ENCODE results near the gene COLEC12.

COLEC12 gene

DNA sequence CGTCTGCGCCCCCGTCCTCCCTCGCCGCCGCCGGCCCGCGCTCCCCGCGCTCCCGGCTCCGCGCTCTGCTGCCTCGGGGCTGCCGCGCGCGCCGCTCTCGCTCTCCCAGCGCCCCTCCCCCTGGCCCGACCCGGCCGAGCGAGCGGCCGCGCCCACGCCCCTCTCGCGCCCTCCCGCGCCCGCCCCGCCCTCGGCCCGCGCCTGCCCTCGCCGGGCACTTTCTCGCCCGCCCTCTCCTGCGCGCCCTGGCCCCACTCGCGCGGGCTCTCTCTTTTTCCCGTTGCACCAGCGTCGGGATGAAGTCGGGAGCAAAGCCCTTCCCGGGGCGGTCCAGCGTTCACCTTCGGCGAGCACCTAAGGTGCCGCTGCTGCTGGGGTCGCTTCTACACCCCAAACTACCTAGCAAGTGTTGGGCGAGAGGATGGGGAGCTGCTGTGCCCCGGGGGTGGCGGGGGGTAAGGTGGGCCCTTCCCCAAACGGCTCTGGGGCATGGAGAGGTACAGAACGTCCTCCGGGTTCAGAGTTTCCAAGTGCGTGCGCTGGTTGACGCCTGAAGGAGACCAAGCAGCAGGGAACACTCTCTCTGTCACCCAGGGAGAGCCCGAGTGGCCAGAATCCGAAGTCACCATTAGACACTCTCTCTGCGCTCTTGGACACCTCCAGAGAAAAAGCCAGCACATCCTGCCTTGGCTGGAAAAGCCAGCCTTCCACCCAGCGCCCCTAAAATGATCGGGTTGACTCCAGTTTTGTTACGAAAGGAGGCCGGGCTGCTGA lies at the start of gene COLEC12:
Gene COLEC12 (minus strand): TSS at position 70 of the 774 bp plus-strand sequence. CDS start 187 bp downstream, outside the sequence.
- peak; percentile 51 for DNase-seq (ENCODE audit: low spot score)

DNA sequence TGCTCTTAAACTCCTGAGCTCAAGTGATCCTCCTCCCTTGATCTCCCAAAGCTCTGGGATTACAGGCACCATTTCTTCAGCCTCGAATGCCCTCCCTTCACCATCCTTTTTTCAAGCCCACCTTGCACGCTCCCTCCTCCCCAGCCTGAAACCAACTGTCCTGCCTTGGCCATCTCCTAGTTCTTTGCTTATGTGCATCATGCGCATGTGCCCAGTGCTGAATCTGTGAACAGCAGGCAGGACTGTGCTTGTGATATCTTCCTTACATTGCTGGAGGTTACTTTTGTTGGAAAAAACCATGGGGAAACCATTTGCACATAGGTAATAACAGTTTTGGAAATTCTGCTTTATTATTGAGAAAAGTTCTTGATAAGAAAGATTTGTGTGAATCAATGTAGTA lies 49.5 kb upstream of the COLEC12 start:
- DNase-seq (ENCODE audit: low spot score): no peak

DNA sequence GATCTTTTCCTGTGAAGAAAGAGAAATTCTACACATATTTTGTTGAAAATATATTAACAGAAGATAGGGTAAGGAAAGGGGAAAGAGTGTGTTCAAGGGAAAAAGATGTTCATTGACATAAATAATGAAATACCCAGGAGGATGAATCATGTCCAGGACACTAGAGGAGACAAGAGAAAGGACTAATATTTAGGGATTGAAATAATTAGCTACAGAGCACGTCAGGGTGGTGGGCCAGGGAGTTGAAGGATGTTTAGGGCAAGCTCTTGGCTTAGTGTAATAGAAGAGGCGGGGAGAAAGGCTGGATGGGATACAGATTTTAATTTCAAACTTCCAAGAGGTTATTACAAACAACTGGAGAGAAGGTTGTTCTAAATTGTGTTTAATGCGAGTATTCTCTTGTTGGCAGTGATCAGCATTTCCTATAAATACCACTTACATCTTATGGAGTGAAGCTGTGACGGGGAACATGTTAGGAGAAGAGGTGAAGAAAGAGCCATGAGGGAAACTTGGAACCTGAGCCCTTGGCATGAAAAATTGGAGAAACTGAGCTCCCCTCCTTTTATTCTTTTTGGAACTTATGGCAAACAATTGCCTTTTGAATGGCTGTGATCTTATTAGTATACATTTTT lies 43.1 kb upstream of the COLEC12 start:
- no peak for DNase-seq (ENCODE audit: low spot score)

DNA sequence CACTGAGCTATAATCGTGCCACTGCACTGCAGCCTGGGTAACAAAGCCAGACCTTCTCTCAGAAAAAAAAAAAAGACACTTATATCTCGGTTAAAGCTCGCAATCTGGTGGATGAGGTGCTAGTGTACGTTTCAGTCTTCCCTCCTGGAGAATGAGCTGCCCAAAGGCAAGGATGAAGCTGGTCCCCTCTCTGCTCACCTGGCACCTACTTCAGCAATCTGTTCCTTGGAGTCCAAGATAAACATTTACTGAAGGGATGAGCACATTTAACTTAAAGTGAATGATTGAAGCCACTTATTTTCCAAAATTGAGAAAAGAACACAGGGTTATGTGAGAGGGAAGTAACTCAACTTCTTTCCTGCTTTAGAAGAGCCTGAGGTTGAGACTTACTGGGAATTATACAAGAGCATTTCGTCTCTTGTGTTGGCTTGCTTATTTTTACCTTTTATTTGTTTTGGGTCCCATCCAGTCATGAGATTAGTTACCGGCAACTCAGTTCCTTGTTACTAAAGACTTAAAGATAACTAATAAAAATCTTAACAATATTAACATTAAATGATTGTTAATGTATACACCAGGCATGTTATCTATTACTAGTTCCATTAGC lies 33.6 kb upstream of the COLEC12 start:
- DNase-seq (ENCODE audit: low spot score): no peak

DNA sequence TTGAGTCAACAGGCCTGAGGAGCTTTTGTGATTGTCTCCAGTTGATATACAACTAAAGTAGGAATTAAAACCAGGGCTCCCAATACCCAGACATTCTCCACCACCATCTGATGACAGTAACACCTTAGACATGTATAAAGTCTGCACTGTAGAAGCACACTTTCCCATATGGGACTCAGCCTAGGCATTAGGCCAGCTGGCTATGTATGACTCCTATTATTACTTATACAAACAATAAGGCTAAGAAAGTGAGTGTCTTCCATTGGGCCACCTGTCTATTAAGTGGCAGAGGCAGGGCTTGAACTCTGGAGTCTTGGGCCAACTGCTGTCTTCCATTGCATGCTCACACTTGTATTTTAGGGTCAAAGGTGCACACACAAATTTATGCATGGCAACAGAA lies 32.1 kb upstream of the COLEC12 start:
- DNase-seq (ENCODE audit: low spot score): no peak

DNA sequence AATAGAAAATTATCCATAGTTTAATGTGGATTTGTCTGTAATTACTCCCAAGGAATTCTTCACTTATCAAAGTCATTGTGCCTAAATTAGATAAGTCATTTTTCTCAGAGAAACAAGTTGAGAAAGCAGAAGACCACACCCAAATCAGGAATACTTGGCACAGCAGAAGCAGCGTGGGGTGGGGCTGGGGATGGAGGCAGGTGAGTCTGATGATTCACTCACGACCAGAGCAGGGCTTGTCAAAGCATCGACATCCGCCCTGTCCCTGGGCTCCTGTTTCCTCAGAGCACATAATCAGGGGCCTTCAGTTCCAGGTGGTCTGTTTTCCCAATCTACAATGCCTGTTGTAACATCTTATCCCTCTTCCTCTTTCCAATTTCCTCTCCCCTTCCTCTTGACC lies 31.5 kb upstream of the COLEC12 start:
- DNase-seq (ENCODE audit: low spot score): no peak

DNA sequence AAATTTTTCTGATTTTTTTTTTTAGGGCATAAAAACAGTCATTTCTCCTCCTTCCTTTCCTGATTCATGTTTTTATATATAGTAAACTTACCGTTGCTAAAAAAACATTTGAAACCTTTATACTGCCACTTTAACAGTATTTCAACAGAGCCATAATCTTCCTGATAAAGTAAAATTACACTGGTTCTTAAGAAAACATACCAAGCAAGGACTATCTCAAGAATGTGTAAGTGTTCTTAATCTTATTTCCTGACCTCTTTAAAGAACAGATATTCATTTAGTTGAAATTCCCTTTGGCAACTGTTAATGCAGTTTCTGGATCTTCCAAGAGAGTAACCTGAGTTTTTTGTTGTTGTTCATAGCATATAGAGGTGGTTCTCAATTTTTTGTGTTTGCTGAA lies 26.6 kb upstream of the COLEC12 start:
- DNase-seq (ENCODE audit: low spot score): no peak

DNA sequence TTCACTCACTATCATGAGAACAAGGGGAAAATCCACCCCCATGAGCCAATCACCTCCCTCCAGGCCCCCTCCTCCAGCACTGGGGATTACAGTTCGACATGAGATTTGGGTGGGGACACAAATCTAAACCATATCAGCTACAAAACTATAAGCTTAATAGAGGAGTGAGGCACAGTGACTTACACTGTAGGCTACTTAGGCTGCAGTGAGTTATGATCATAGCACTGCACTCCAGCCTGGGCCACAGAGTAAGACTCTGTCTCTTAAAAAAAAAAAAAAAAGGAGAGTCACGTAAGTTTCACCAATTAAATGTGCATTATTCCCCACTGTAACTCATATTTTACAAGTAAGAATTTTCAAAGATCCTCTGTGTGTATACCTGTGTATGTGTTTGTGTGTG lies 26.2 kb upstream of the COLEC12 start:
- DNase-seq (ENCODE audit: low spot score): no peak

DNA sequence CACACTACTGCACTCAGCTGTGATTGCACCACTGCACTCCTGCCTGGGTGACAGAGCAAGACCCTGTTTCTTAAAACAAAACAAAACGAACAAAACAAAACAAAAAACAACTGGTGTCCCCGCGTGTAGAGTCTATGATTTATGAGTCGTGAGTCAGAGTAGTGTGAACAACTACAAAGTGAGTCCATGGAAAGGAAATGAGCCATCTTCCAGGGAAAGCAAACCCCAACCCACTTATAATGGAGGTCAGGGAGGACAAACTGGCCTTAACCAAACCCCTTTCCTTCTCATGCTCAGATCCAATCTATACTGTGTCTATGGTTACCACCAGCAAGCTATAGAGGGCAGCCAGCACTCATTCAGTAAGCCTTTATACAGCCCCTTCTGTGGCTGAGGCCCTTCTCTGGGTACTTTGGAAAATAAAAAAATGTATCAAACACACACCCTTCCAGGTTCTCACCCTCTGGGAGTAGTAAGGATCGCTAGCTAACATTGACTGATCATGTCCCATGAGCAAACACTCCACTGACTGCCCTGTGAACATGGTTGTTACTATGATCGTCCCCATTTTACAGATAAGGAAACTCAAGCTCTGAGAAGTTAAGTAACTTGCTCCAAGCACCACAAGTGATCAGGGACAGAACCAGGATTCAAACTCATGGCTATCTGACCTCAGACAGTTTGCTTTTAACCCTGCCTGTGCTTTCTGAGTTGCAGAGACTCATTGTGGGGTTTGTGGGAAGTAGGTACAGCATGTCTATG lies 24.7 kb upstream of the COLEC12 start:
- no peak for DNase-seq (ENCODE audit: low spot score)

DNA sequence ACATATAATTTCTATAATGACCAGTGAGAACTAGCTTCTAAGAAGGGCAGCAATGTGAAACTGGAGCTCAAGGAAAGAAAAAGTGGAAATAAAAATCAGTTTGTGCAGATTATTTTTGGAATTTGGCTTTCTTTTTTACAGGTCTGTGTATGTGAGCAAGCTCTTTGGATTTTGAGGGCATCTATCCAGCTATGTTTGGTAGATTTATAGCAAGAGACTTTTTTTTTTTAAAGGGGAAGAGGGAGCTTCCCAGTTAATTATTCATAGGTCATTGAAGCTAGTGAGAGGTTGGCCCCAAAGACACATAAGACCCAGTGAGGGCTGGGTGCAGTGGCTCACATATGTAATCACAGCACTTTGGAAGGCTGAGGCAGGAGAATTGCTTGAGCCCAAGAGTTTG lies 24.0 kb upstream of the COLEC12 start:
- no peak for DNase-seq (ENCODE audit: low spot score)

DNA sequence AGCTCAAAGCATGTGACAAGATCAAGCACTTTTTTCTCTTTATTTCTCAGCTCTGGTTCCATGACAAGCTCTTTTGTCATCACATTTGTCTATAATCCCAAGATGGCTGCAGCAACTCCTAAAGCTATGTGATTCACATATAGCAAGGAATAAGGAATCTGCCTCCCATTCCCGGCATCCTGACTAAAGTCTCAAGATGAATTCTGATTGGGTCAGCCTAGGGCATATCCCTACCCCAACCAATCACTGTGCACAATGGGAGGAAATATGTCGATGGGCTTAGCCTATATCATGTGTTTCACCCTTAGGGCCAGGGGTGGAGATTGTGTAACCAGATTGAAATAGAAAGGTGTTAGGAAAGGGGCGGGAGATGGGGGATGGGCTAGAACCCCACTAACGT lies 23.1 kb upstream of the COLEC12 start:
- DNase-seq (ENCODE audit: low spot score): no peak

DNA sequence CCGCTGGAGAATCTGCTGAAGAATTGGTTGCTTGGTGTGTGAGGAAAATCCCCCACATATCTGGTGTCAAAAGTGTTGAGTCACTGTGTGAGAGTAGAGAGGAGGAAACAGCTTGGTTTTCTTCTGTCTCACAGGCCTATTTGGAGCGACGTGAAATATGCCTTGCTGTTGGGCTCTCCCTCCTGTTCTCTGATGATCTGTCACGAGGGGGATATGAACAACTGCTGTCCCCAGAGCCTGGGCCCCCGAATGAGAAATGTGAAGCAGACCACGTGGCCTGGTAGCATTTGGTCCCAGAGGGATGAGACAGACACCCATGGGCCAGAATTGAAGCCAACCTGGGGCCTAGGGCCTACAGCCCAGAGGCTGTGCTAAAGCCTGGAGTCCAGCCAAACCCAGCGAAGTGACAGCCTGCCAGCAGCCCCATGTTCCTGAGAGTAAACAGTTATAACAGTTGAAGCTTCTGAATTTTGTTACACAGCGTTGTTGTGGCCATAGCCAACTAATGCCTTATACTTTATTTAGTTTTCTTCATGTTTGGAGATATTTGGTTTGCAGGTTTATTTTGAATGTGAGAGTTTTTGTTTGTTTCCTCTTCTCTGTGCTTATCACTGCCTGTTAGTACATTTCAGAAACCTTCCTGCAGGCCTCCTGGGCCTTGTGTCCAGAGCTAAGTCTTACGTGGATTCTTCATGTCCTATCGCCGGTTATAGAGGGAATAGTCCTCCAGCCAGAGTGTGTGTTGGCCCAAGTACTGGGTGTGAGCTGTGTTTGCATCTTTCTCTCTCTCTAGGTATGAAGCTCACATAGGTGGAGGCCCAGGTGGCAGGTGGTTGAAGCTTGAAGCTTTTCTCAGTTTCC lies 18.7 kb upstream of the COLEC12 start:
- no peak for DNase-seq (ENCODE audit: low spot score)

DNA sequence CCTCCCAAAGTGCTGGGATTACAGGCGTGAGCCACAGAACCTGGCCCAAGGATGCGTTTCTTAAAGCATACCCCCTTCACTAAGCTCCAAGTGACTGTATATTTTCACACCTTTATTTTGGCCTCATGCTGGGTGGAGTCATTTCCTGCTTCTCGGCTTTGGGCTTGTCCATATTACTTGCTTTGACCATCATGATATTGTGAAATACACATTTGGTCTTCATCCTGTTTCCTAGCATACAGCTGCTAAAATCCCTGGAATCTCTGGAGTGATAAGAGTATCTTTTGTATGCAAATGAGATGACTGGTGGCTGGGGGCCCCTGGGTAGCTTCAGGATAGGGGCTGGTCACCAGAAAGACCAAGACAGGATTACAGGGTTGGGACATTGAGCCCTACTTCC lies 17.6 kb upstream of the COLEC12 start:
- no peak for DNase-seq (ENCODE audit: low spot score)

DNA sequence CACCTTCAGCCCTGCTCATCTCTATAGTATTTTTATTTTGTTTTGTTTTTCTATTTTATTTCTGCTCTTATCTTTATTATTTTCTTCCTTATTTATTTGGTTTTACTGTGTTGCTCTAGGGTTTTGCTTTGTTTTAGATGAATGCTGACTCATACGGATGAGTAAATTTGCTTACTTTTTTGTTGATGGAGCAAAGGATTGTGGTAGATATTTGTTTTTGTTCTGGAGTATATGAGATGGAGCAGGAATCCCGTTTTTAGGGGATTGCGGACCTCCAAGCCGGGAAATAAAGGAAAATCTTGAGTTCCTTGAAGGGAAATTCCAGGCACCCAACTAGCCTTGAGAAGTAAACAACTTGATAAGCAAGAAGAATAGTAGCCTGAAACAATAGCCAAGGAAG lies 15.3 kb upstream of the COLEC12 start:
- DNase-seq (ENCODE audit: low spot score): no peak

DNA sequence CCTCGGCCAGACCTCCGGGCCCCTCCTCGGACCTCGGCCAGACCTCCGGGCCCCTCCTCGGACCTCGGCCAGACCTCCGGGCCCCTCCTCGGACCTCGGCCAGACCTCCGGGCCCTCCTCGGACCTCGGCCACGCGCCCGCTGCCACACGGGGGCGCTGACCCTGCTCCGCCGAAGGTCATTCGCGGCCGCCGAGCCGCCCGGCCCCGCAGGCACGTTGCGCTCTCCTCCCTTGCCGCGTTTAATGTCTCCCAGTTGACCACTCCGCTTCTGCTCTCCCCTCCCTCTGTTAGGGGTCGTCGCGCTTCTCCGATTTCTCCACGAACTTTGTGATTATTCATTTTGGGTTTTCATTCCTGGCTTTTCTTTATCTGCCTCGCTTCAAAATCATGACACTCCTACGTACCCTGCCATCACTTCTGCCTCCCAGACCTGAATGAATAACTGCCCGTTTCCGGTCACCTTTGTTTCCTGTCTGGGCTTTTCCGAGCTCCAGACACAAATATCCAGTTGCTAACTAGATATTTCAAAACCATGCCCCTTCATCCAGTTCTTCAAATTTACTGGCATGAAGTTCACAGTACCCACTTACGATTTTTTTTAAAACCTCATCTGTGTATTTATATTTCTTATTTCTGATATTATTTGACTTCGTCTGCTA lies 14.8 kb upstream of the COLEC12 start:
- no peak for DNase-seq (ENCODE audit: low spot score)

DNA sequence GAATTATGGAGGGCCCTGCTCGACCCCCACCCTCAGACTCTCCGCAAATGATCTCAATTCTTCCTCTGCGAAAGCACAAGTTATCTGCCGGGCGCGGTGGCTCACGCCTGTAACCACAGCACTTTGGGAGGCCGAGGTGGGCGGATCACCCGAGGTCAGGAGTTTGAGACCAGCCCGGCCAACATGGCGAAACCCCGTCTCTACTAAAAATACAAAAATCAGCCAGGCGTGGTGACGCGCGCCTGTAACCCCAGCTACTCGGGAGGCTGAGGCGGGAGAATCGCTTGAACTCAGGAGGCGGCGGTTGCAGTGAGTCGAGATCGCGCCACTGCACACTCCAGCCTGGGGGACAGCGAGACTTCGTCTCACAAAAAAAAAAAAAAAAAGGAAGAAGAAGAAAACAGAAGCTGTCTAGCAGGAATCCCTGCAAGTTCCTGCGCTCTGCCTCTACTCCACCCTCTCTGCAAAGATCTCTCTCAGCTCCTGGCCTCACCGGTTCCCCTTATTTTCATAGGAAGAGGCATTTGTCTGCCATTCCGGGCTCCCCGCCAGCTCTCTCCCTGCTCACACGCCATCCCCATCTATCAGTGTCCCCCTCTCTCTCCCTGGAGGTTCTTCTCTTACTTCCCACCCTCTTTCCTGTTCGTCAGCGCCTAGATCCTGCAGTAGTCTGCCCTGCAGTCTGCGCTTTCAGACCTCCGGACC lies 13.5 kb upstream of the COLEC12 start:
- no peak for DNase-seq (ENCODE audit: low spot score)

DNA sequence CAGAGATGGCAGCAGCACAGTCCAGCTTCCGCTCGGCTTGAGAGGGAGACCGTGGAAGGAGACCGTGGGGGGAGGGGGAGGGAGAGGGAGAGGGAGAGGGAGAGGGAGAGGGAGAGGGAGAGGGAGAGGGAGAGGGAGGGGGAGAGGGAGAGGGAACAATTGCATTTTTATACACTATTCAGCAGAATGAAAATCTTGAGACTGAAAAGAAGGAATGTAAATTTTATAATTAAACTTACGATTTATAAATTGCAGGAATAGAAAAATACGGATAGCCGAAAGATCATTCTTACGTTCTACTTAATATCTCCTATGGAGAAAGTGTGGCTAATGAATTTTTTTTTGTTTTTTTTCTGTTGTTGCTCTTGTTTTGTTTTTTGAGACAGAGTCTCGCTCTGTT lies 12.5 kb upstream of the COLEC12 start:
- DNase-seq (ENCODE audit: low spot score): no peak

DNA sequence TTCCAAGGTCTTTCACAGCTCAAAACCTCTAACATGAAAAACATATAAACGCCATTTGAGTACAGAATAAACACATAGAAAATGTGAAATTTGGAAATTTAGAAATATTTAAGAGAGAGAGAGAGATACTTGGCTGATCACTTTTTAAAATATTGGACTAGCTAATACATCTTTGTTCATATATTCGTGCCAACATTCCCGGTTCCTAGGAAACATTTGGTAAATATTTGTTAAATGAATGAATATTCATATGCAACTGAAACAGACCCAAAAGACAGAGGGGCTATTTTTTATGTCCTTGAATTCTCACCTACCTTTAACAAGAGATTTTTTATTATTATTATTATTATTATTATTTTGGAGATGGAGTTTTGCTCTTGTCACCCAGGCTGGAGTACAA lies 8.3 kb upstream of the COLEC12 start:
- DNase-seq (ENCODE audit: low spot score): no peak

DNA sequence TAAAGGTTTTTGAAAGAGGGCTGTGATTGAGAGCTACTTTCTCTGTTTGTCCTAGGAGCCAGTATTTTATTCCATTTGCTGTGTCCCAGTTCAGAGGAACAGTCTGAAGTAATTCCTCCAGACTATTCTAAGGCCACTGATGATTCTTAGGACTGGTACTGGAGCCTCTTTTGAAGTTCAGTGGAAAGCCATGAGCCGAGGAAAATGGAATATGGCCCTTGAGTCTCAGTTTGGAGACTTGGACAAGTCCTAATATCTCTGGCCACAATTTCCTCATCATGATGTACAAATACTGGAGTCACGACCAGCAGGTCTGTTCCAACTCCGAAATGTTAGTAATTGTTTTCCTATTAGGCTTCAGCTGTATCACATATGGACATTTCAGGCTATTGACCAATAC lies 7.1 kb upstream of the COLEC12 start:
- no peak for DNase-seq (ENCODE audit: low spot score)

DNA sequence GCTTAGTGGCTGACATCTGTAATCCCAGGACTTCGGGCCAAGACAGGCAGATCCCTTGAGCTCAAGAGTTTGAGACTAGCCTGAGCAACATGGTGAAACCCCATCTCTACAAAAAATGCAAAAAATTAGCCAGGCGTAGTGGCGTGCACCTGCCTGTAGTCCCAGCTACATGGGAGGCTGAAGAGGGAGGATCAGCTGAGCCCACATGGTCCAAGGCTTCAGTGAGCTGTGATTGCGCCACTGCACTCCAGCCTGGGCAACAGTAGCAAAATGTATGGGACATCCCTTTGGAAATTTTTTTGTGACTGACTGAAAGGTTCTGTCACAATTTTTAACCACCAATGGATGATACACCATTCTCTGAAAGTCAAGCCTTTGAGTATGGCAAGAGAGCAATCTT lies 6.3 kb upstream of the COLEC12 start:
- no peak for DNase-seq (ENCODE audit: low spot score)

DNA sequence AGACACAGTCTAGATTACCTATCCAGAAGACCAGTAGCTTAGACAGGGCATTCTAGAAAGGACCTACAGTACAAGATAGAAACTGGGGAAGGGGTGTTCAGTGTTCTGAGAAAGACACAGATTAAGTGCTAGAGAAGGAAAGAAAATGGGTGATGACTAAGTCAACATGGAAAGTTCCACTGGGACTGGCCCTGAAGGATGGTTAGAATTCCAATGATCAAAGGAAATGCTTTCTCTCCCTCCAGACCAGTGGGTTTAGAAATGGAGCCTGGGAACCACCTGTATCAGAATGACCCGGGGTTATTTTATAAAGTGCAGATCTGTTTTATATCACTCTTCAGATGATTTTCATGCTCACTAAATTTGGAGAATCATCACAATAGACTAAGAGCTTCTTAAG lies 5.8 kb upstream of the COLEC12 start:
- no peak for DNase-seq (ENCODE audit: low spot score)
